SHP77 treated with DMSO at 0.1 percent for 48 hours (cell line): ENCODE data around the gene SMPD3.

Source experiments
- DNase-seq: peaks from one replicate; lab custom pipeline; 2025; lab: John Stamatoyannopoulos, UW

The SMPD3 gene

DNA sequence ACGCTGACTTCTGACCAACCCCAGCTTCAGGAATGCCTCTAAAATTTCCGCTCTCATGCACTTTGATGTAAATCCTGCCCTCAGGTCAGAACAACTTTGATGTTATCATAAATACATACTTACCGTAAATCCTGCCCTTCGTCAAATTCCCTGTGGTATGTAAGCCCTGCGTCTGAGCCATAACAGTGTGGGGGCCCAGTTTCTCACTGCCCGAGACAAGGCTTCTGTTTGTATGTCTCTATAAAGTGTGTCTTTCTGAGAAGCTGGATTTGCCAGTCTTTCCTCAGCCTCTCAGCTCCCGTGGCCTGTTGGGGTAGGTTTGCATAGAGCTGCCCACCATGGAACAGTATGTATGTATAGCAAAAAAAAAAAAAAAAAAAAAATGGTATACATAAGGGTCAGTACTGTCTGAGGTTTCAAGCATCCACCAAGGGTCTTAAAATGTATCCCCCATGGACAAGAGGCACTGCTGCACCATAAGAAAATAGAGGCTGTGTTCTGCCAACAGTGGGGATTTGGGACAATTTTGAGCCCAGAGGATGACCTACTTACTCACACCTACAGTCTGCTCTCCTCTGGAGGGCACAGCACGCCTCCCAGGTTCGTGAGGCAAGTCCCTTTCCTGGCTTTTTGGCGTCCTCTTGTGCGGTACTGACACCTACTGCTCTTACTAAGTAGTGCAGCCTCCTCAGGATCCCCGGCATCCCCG, 120.0 kb downstream of the SMPD3 start:
- peak; percentile 58 for DNase-seq

DNA sequence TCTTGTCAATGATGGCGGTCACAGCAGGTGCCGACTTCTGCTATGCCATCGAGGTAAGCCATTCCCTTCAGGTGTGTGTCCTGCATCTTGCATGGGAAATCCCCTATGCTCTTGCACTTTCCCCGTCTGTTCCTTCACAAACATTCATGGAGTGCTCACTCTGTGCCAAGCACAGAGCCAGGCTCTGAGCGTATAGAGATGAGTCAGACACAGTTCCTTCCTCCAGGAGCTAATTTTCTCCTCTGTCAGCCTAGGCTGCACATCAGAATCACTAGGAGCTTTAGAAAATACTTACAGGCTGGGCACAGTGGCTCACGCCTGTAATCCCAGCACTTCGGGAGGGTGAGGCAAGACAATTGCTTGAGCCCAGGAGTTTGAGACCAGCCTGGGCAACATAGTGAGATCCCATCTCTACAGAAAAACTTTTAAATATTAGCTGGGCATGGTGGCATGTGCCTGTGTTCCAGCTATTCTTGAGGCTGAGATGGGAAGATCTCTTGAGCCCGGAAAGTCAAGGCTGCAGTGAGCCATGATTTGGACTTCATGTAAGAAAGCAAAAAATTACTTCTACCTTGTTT, 123.4 kb downstream of the SMPD3 start:
- DNase-seq, result no peak

DNA sequence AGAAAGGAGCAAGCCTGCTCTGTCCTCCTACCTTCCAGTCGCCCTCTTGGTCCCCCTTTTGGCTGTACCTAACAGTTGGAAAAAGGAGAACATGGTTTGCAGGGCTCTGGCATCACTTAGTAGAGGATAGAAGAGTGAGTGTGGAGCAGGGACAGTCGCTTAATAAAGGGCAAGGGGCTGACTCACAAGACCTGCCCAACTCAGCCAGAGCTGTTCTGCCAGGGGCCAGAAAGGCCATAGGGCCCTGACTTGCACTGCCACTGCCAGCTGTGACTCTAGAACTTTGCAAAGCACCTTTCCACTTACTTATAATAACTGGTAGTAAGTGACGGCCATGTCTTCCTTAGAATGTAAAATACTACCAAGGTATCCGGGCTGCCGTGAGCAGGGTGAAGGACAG, 124.0 kb downstream of the SMPD3 start:
- DNase-seq, result no peak

DNA sequence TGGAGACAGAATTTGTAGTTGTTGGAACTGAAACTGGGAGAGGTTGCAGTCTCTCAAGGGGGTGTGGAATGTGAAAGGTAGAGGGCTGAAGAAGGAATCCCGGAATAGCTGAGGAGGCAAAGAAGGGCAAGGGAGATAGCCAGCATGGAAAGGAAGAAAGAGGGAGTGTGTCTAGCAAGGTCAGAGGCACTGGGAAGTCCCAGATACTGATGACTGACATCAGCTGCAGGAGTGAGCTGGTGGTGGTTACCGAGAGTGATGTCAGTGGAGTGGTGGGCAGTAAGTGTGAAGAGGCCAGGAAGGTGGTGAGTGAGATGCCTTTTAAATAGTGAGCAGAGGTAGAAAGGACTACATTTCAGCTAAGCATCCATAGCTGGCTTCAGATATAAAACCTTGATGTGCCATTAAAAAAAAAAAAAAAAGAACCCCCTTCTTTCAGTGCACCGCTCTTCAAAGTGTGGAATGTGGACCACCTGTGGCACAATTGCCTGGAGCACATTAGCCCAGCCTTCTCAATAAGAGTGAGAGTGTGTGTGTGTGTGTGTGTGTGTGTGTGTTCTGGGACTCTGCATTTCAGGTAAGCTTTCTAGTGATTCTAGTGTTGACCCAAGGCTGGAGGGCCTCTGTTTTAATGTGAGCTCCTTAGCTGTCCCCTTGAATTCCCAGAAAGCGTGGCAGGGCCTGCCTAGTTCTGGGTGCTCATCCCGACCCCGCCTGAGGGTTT, 129.0 kb downstream of the SMPD3 start:
- DNase-seq, result no peak

DNA sequence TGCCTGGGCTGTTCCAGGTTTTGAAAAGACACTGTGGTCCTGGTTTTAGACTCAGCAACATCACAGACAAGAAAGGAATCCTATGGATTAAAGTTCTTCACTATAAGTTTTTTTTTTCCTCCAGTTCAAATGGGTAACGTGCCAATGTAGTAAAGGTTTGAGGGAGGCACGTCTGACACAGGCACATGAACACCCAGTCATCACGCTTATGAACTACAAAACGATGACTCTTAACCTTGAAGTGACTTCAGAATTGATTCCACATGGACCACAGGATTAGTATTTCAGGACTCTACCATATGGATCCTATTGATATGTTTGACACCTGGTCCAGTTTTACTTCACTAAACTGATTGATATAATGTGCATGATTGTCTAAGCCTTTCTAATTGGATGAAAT, 135.2 kb downstream of the SMPD3 start:
- DNase-seq, result no peak

DNA sequence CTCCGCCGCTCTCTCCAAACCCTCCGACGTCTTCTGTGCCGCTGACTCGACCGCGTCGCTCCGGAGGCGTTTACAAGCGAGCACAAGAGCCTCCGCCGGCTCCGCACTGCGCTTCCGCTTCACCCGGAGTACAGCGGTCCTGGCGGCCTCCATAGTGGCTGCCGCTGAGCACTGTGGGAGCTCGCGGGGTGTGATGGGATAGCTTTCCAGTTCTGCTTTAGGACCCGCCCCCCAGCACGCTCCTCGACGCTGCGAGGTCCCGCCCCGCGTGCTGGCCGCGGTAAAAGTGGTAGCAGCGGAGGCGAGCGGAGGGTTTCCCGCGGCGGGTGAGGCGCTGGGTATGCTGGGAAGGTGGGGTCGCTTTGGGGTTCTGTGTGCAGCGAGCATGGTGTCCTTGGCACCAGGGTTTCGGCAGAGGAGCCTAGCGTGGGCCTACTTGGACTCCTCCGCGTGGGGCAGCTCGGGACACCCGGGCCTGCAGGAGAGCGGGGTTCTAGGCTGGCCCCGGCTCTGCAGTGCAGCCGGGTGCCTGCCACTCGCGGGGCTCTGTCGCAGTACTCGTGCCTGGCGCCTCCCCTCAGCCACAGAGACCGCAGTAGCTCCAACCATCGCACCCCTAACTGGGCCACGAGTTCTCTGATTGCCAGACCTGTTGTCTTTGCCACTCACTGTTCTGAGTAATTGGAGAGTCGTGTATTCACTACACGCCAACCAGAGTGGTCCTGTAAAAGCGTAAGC, 137.4 kb downstream of the SMPD3 start, which contains the start of the genes PRMT7 and SLC7A6OS:
PRMT7 (plus strand) TSS at position 246 of the 738 bp plus-strand sequence. CDS start 4,961 bp downstream, outside the sequence.
SLC7A6OS (minus strand) TSS at position 173 of the 738 bp plus-strand sequence; CDS start at position 153, 20 bp downstream.
- peak; percentile 73 for DNase-seq

DNA sequence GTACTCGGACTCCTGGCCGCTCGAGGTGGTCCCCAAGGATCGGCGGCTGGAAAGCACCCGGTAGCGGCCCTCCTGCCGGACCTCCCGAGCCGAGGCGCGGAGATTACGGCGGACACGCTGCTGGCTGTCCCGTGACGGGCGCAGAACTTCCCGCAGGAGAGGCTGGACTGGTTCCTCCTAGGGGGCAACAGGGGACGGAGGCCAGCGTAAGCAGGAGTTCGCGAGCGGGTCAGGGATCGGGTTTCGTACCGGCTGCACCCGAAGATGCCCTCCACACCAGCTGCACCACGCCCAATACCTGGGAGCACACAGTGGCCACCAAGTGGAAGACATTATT, 137.9 kb downstream of the SMPD3 start:
- no peak for DNase-seq

DNA sequence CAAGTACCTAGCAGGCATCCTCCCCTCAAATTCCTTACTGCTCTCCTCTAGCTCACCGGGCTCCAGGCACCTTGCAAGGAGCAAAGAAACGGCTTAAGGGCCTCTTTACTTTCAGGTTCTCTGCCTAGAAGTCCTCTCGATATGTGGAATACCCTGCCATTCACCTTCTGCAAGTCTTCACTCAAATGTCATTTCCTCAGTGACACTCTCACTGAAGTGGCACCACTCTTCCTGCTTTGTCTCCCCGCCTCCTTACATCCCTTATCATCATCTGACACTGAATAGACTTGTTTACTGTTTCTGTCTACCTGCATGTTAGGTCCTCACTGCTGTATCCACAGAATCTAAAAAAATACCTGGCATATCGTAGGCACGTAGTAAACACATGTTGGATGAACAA, 138.5 kb downstream of the SMPD3 start:
- DNase-seq, result no peak
